GM18505 (cell line): ENCODE data around the gene CBFA2T2.
"Not testable (repeated sequence)": the region's sequence is repeated elsewhere in the genome, so short reads cannot be mapped to it uniquely, and the experiment has no call there.

Experiments
- ATAC-seq: cut with Tn5 transposase; IDR thresholded peaks from one replicate; pipeline ENCODE4 v1.9.1; 2021; ENCODE audit not compliant: unreplicated experiment
- POLR2A ChIP-seq: IDR thresholded peaks from 4 replicates; pipeline ENCODE4 v1.6.1; 2011; ENCODE audit warnings: borderline replicate concordance; ENCODE audit not compliant: insufficient read depth, insufficient read length; ENCODE audit errors: extremely low read depth

CBFA2T2 gene

DNA sequence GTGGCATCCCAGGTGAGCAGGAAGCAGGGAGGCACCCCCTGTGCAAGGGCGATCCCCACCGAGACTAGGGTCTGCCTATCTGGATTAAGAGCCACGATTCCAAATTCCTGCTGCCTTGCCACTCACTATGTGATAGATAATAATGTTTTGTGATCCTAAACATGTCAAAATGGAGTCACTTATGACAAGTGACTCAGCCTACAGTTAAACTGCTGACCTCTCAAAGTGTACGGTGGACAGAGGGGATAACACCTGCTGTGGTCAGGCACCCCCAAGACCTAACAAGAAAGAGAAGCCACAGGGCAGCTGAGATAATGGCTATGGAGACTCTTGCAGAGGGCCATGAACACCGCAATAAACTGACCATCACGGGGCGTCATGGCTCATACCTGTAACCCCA is 30.3 kb upstream of the CBFA2T2 start:
- no peak for ATAC-seq

DNA sequence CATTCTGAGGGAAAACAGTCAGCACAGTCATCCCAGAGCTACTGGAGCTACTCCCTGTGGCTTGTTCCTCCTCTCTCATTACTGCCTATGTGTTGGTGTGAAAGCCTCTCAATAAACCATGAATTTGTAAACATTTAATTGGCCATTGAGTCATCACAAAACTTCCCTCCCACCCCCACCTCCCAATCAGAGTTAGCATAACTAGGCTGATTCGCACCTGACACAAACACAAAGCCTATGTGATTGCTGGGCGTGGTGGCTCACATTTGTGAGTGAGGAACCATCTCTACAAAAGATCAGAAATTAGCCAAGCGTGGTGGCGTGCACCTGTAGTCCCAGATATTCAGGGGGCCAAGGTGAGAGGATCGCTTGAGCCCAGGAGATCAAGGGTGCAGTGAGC is 29.2 kb upstream of the CBFA2T2 start:
- no peak for ATAC-seq
- TF ChIP-seq POLR2A, result no peak

More for the DNA sequence above, 30.3 kb upstream of the CBFA2T2 start:
- no peak for TF ChIP-seq POLR2A

DNA sequence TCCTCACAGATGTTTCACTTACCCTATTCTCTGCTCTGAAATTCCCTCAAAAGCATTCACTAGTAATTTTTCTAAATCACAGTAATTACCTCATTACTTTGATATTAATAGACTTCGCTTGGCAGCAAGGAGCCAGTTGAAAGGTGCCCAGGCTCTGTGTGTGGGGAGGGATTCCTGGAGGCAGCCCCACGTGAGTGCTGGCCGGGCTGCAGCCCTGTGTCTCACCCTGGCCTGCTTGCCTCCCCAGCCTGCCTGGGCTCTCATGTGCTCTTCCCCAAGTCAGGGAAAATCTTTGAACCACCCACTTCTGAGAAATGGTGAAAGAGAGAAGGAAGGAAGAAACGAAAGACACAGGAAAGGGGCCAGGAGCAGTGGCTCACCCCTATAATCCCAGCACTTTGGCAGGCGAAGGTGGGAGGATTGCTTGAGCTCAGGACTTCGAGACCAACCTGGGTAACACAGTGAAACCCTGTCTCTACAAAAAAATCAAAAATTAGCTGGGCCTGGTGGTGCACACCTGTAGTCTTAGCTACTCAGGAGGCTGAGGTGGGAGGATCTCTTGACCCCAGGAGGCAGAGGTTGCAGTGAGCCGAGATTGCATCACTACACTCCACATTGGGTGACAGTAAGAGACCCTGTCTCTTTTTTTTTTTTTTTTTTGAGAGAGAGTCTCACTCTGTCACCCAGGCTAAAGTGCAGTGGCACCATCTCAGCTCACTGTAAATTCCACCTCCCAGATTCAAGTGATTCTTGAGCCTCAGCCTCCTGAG is 26.4 kb upstream of the CBFA2T2 start:
- TF ChIP-seq POLR2A, result no peak
- ATAC-seq, result no peak

DNA sequence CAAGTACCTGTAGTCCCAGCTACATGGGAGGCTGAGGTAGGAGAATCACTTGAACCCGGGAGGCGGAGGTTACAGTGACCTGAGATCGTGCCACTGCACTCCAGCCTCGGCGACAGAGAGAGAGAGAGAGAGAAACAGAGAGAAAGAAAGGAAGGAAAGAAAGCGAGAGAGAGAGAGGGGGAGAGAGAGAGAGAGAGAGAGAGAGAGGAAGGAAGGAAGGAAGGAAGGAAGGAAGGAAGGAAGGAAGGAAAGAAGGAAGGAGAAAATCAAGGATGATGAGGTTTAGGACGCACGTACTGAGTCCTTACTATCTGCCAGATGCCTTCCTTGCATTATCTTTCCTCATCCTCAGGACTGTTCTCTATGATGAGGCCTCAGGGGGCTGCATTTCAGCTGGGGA is 25.1 kb upstream of the CBFA2T2 start:
- not testable (repeated sequence) for ATAC-seq

DNA sequence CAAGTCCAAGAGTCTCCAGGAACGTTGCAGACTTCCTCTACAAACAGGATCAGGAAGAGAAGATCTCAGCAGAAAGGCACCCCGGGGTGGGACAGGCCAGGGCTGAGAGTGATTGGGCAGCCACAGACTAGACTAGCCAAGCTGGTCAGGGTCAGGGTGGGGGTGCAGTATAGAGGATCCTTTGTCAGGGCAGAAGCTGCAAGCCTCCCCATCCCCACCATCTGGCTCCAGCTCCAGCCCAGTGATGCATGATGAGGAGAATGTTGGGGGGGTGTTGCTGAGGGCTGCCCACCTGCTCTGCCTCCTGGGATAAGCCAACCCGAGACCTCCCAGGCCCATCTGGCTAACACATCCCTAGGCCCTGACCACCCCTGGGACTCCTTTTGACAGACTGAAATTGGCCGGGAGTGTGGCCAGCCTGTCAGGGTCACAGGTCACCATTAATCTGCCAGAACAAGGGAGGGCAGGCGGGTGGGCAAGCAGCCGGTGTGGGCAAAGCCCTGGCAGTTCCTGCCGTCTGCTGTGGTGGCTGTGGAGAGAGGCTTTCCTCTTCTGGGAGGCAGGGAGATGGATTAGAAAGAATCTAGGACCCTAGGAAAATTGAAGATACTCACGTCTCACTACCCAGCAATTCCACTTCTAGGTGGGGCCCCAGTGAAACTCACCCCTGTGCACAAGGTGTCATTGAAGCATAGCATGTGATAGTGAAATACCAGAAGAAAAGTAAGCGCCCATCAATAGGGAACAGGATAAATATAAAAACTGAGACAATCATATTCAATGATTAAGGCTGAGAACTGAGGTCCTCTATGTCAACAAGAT is 24.2 kb upstream of the CBFA2T2 start:
- no peak for TF ChIP-seq POLR2A
- ATAC-seq, result no peak

DNA sequence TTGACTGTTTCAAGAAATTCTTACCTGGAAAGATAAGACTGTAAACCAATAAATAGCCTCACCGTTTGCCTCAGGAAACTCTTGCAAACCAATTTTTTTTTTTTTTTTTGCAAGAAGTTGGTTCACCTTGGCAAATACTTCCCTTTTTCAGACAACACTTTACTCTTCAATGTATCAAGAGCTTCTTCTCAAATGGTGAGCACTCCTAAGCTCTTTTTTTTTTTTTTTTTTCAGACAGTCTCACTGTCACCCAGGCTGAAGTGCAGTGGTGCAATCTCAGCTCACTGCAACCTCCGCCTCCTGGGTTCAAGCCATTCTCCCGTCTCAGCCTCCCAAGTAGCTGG is 23.6 kb upstream of the CBFA2T2 start:
- ATAC-seq, result no peak
- no peak for TF ChIP-seq POLR2A

DNA sequence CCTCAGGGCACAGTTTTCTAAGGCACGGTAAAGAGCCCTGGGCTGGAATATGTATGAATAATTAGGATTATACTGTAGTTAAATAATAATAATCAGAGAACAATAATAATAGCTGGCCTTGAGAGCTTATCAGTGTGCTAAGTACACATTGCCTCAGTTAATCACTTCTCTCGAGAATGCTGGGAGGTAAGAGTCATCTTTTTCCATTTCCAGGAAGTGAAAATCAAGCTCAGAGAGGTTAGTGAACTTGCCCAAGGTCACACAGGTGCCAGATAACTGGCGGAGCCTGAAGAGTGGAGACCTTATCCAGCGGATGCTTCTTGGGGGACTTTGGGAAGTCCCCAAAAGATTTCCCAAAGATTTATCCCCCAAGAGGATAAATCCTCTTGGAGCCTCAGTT is 19.4 kb upstream of the CBFA2T2 start:
- ATAC-seq, result no peak

DNA sequence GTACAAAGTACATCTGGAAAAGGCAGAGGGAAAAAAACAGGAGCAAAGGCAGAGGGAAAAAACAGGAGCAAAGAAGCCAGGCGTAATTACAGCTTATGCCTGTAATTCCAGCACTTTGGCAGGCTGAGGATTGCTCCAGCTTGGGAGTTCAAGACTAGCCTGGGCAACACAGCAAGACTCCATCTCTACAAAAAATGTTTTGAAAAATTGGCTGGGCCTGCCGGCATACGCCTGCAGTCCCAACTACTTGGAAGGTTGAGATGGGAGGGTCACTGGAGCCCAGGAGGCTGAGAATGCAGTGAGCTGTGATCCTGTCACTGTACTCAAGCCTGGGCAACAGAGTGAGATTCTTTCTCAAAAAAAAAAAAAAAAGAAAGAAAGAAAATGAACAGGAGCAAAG is 19.0 kb upstream of the CBFA2T2 start:
- ATAC-seq, result no peak
- TF ChIP-seq POLR2A, result no peak

More for the DNA sequence above, 19.4 kb upstream of the CBFA2T2 start:
- TF ChIP-seq POLR2A, result no peak

DNA sequence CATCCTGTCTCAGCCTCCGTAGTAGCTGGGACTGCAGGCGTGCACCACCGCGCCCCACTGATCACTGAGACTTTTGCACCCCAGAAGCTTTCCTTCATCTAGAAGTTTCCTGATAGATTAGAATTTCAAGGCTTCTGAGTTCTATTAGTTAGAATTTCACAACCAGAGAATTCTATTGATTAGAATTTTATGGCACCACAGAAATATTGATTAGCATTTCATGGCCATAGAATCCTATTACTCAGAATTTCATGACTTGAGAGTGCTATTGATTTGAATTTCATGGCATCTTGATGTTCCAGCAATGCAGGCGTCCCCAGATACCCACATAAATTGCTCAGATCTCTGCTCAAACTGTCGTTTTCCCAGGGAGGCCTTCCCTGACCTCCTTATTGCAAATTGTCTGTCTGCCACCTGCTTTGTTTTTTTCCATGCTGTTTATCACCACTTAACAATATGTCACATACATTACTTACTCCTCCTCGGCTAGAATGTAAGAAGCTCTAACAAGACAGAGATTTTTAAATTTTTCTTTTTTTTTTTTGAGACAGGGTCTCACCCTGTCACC is 16.9 kb upstream of the CBFA2T2 start:
- TF ChIP-seq POLR2A, result no peak
- no peak for ATAC-seq

DNA sequence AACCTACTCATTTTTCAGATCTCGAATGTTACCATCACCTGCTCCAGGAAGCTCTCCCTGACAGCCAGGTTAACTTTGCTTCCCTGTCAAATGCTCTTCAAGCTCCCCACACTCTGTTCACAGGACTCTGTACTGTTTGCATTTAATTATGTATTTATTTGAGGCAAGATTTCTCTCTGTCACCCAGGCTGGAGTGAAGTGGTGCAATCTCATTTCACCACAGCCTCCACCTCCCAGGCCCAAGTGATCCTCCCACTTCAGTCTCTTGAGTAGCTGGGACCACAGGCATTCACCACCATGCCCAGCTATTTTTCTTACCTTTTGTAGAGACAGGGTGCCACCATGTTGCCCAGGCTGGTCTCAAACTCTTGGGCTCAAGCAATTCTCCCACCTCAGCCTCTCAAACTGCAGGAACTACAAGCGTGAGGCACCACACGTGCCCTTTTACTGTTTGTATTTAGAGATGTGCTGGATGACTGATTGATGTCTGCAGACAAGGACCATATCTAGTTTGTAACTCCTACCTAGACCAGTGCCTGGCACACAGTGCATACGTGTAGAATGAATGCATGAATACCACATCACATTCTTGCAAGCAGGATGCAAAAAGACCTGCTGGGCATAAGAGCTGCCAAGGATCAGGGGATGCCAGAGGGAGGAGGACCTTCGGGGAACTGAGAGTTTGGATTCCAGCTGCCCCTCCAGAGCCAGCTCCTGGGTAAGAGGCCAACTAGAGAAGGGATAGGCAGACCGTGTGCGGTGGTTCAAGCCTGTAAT is 15.6 kb upstream of the CBFA2T2 start:
- no peak for TF ChIP-seq POLR2A

DNA sequence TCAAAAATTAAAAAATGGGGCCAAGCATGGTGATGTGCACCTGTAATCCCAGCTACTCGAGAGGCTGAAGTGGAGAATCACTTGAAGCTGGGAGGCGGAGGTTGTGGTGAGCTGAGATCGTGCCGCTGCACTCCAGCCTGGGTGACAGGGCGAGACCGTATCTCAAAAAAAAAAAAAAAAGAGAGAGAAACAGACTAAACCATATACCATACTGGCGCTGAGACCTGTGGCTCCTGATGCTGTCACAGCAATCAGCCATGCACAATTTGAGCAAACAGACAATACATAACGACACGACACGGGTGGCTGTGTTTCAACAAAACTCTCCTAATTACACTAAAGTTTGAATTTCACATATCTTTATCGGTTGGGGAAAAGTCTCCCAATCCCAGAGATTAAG is 14.9 kb upstream of the CBFA2T2 start:
- TF ChIP-seq POLR2A, result no peak
- no peak for ATAC-seq

More for the DNA sequence above, 15.6 kb upstream of the CBFA2T2 start:
- no peak for ATAC-seq

DNA sequence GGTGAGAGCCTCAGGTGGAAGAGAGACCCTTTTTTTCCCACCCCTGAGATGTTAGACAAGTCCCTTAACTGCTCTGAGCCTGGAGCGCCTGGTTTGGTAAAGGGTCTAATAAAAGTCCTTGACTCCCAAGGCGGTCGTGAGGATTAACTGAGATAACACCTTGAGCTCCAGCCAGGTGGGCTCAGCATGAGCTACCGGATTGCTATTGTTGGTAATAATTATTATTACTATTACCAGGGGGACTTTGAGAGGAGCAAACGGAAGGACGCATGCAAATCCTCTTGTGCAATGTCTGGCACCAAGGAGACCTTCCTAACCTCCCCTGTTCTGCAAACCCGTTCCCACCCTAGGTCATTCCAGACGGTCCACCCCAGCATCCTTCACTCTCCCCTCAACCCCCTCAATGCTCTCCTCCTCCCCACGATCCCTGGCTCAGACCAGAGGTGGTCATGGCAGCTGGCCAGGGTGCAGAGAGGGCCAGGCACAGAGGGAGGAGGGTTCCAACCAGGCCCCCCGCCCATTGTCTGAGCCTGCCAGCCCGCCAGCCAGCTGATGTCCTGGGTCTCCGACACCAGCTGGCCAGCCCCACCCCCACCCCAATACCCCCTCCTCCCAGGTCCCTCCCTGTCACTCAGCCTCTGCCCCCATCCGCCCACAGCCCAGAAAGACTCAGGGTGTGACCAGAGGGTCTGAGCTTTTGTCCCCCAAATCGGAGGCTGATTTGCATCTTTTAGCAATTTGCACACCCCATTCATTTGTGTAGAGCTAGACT is 14.3 kb upstream of the CBFA2T2 start:
- ATAC-seq, result no peak

More for the DNA sequence above, 14.3 kb upstream of the CBFA2T2 start:
- no peak for TF ChIP-seq POLR2A
